ENCODE data around the gene MED26. TPM values are rescaled to one million over a fixed set of nuclear protein-coding genes. Genes with fewer than 3 reads are reported as not detected.

MED26 gene
- total and polyA plus RNA-seq, 11 donors, result 3.6 to 7.5 (median 4.6) TPM

DNA sequence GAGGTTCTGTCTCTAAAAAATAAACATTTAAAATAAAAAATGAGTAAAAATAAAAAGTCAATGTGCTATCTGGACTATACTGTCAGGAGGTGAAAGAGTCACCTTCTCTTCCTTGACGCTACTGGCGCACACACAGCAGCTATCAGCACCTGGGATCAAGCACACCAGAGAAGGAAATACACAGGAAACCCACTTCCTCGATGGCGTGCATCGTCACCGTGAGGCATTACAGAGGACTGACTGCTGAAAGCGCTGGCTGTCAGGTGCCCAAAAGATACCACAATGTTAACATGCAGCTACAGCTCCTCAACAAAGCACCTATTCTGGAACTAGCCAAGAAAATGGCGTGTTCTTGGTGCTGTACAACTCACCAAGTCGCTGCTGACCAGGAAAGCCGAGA is 61.8 kb downstream of the MED26 start:
- Histone ChIP-seq H3K4me3 (no peak overlapping the region), H3K27ac (peak overlapping the region in 1 of 12 donors; percentile 72), H3K9me3 (no peaks in the 10 kb centered on the region), H3K36me3 (peaks cover 0 to 95% (median 71%) of the 10 kb centered on the region in 9 donors), H3K4me1 (peaks cover 0 to 20% (median 4%) of the 10 kb centered on the region in 12 donors), H3K27me3 (no peaks in the 10 kb centered on the region)
- DNase-seq (no peak), ATAC-seq (peak in 2 of 4 donors; percentile 16 to 77)
- intact Hi-C loops (cut with DNase I), result no loop called here
- no peak for TF ChIP-seq POLR2A (IDR thresholded peaks at IDR 0.05)
- TF ChIP-seq, protein P1, sequence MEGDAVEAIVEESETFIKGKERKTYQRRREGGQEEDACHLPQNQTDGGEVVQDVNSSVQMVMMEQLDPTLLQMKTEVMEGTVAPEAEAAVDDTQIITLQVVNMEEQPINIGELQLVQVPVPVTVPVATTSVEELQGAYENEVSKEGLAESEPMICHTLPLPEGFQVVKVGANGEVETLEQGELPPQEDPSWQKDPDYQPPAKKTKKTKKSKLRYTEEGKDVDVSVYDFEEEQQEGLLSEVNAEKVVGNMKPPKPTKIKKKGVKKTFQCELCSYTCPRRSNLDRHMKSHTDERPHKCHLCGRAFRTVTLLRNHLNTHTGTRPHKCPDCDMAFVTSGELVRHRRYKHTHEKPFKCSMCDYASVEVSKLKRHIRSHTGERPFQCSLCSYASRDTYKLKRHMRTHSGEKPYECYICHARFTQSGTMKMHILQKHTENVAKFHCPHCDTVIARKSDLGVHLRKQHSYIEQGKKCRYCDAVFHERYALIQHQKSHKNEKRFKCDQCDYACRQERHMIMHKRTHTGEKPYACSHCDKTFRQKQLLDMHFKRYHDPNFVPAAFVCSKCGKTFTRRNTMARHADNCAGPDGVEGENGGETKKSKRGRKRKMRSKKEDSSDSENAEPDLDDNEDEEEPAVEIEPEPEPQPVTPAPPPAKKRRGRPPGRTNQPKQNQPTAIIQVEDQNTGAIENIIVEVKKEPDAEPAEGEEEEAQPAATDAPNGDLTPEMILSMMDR (IDR thresholded peaks at IDR 0.05), result no peak
- 66 to 79% (median 73%) methylated on average over 10 of the region's 10 CpGs for WGBS, 4 donors

DNA sequence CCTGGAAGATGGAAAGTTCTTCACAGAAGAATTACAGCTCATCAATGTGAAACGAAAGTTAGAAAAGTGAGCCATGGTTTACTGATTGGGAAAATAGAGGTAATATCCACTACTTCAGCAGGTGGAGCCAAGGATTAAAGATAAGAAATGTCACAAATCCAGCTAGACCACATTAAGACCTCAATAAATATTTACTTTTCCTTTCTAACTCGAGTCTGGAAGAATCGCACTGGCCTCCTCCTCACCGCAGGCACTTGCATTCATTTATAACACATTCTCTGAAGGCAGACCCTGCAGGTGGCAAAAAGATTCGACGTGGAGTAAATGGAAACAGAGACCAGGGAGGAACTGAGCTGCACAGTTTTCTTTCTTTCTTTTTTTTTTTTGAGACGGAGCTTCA is 63.2 kb downstream of the MED26 start:
- WGBS, 4 donors, result 91 to 95% (median 91%) methylated on average over 7 of the region's 7 CpGs
- no peak for ATAC-seq
- H3K9me3 ChIP-seq, result no peaks in the 10 kb centered on the region
- H3K27me3 ChIP-seq, result no peaks in the 10 kb centered on the region
- H3K36me3 ChIP-seq, result peaks cover 0 to 97% (median 81%) of the 10 kb centered on the region in 9 donors
- intact Hi-C loops (cut with DNase I), result no loop called here
- no peak overlapping the region for H3K27ac ChIP-seq
- no peak overlapping the region for H3K4me3 ChIP-seq
- H3K4me1 ChIP-seq, result peaks cover 0 to 7% (median 0%) of the 10 kb centered on the region in 12 donors
- TF ChIP-seq POLR2A (IDR thresholded peaks at IDR 0.05), result no peak
- TF ChIP-seq, protein P1 (IDR thresholded peaks at IDR 0.05), result no peak
- no peak for DNase-seq

DNA sequence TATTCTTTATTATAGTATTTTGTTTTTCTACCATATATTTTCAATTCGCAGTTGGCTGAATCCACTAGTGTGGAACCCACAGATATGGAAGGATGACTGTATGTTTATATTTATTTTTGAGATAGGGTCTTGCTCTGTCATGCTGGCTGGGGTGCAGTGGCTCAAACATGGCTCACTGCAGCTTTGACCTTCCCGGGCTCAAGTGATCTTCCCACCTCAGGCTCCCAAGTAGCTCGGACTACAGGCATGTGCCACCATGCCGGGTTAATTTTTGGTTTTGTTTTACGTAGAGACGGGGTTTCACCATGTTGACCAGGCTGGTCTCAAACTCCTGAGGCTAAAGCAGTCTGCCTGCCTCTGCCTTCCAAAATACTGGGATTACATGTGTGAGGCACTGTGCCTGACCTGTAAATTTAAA is 65.4 kb downstream of the MED26 start:
- no peak for ATAC-seq
- Histone ChIP-seq H3K27ac (no peak overlapping the region), H3K36me3 (peaks cover 0 to 94% (median 83%) of the 10 kb centered on the region in 9 donors), H3K4me3 (no peak overlapping the region), H3K4me1 (peaks cover 0 to 7% (median 0%) of the 10 kb centered on the region in 12 donors), H3K27me3 (no peaks in the 10 kb centered on the region), H3K9me3 (no peaks in the 10 kb centered on the region)
- TF ChIP-seq, protein P1 (IDR thresholded peaks at IDR 0.05), result no peak
- TF ChIP-seq POLR2A (IDR thresholded peaks at IDR 0.05), result no peak
- intact Hi-C loops (cut with DNase I), result no loop called here
- no peak for DNase-seq
- 88 to 94% (median 91%) methylated on average over 6 of the region's 6 CpGs for WGBS, 4 donors

DNA sequence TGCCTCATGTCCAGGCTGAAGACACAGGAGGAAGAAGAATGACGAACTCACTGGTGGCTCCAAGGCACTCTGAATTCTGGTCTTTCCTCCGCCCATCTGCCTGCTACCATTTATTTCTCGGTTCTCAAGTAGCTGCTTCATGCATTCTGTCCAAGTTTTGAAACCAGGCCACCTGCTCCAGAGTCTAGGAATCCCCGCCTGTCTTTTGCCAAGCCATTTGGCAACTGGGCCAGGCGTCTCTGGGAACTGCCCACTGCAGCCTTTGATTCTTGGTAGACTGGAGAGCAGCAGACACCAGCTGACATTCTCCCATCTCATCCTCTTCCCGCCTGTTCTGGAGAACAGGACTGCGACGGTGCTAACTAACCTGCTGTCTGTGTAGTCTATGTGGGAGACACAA is 66.6 kb downstream of the MED26 start:
- H3K27me3 ChIP-seq, result no peaks in the 10 kb centered on the region
- no peak for TF ChIP-seq POLR2A (IDR thresholded peaks at IDR 0.05)
- TF ChIP-seq, protein P1 (IDR thresholded peaks at IDR 0.05), result no peak
- H3K4me1 ChIP-seq, result peaks cover 0 to 1% (median 0%) of the 10 kb centered on the region in 12 donors
- DNase-seq (no peak), ATAC-seq (no peak)
- peaks cover 0 to 89% (median 78%) of the 10 kb centered on the region in 9 donors for H3K36me3 ChIP-seq
- intact Hi-C loops (cut with DNase I), result no loop called here
- H3K27ac ChIP-seq, result no peak overlapping the region
- WGBS, 4 donors, result 83 to 90% (median 86%) methylated on average over 8 of the region's 8 CpGs
- no peaks in the 10 kb centered on the region for H3K9me3 ChIP-seq
- no peak overlapping the region for H3K4me3 ChIP-seq

All from heart left ventricle (tissue), 16 donors.